Esophagus squamous epithelium (tissue), 4 donors: ENCODE measurements around the gene VIPR2.

Experiments used
- CTCF ChIP-seq, 6 experiments: fragments of 450-650 bp in 4 of 6; fragments of 200-600 bp in 2 of 6; sonication (generic) in 2 of 6; IDR thresholded peaks; one replicate each; pipeline ENCODE4 v1.5.1; 2016 to 2019; ENCODE audit warnings: antibody characterized with exemption in 6 of 6, mild to moderate bottlenecking in 4 of 6, moderate library complexity in 4 of 6
- POLR2A ChIP-seq, 4 donors: fragments of 450-650 bp; IDR thresholded peaks; one replicate each; pipeline ENCODE4 v1.6.1; 2017; ENCODE audit warnings: antibody characterized with exemption in 4 of 4, mild to moderate bottlenecking in 4 of 4, moderate library complexity in 3 of 4

DNA sequence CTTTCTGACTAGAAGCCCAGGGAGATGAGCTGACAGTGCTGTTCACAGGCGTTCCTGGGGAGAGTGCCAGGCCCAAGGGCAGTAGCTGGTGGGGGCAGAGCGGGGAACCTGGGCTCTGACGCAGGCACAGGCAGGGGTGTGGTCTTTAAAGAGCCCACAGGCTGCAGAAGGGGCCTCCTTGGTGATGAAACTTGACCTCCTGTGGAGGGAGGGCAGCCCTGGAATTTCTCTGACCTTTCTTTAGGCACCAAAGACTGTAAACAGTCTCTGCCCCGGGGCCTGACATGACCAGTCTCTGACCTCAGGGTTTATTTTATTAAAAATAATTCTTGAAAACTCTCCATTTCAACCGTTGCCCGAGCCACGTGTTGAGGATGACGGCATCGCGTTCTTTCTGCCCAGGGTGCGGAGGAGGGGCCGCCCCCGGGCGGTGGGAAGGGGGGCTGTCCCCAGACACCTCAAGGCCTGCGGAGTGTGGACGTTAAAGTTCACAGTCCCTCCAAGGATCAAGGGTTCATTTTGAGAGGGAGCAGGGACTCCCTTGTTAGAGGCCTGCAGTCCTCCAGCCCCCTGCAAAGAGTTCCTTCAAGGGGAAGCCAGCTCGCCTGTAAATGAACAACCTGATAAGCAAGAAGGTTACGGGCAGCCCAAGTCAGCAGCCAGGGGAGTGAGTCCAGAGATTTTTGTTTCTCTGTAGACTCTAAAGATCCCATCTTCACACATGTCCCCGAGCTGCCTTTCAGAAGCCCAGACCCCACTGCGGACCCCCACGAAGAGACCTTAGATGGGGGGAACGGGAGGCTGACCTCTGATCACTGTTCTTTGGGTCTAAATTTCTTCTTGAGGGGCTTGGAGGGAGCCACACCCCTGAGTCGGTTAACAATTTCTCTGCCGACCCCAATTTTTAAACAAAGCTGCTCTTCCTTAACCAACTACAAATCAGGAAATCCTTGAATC is 128.9 kb downstream of the VIPR2 start:
- TF ChIP-seq CTCF (IDR thresholded peaks at IDR 0.05) (no peak), POLR2A (IDR thresholded peaks at IDR 0.05) (no peak)
